Osteoblast (primary cell): ENCODE data around the gene PEX16. TPM values are rescaled to one million over a fixed set of nuclear protein-coding genes. Genes with fewer than 3 reads are reported as not detected.

Experiments
- DNase-seq: peaks from one replicate; pipeline ENCODE4 v3.0.0; 2011; ENCODE audit warnings: low spot score, mixed read lengths; ENCODE audit not compliant: insufficient read length; ENCODE audit errors: missing footprints
- H2AFZ ChIP-seq: 2 replicates; pipeline ENCODE4 v1.6.0; 2011; ENCODE audit warnings: mild to moderate bottlenecking, low read length
- H3K27ac ChIP-seq: 2 replicates; pipeline ENCODE4 v1.5.1; 2011; ENCODE audit warnings: mild to moderate bottlenecking, low read depth, low read length, moderate library complexity
- H3K27me3 ChIP-seq: 2 replicates; pipeline ENCODE4 v1.6.0; 2012; ENCODE audit warnings: mild to moderate bottlenecking, control low read depth, inconsistent platforms, low read length, moderate library complexity; ENCODE audit not compliant: insufficient read depth
- H3K36me3 ChIP-seq: 2 replicates; pipeline ENCODE4 v1.5.1; 2011; ENCODE audit warnings: mild to moderate bottlenecking, low read length, control low read depth, moderate library complexity; ENCODE audit not compliant: insufficient read depth
- H3K4me1 ChIP-seq: 2 replicates; pipeline ENCODE4 v1.5.1; 2011; ENCODE audit warnings: mild to moderate bottlenecking, low read length, control low read depth, moderate library complexity; ENCODE audit not compliant: insufficient read depth
- H3K4me2 ChIP-seq: 2 replicates; pipeline ENCODE4 v1.6.0; 2011; ENCODE audit warnings: mild to moderate bottlenecking, low read length; ENCODE audit not compliant: insufficient read depth
- H3K4me3 ChIP-seq: fragments of 200-600 bp; sonication (generic); 3 replicates; pipeline ENCODE4 v1.5.1; 2012; ENCODE audit warnings: mild to moderate bottlenecking, low read length, inconsistent platforms; ENCODE audit not compliant: insufficient read depth
- H3K79me2 ChIP-seq: 2 replicates; pipeline ENCODE4 v1.6.0; 2012; ENCODE audit warnings: mild to moderate bottlenecking, low read length, control low read depth, inconsistent platforms; ENCODE audit not compliant: insufficient read depth
- H3K9me3 ChIP-seq: 2 replicates; pipeline ENCODE4 v1.5.1; 2011; ENCODE audit warnings: low read depth, low read length, control low read depth
- H4K20me1 ChIP-seq: 2 replicates; pipeline ENCODE4 v1.6.0; 2012; ENCODE audit warnings: mild to moderate bottlenecking, low read length, control low read depth; ENCODE audit not compliant: insufficient read depth
- CTCF ChIP-seq: IDR thresholded peaks from 2 replicates; pipeline ENCODE4 v1.5.1; 2011; ENCODE audit warnings: mild to moderate bottlenecking, low read depth, low read length, moderate library complexity; ENCODE audit errors: extremely low read depth
- total RNA-seq: library from RNA; depleted of rRNA; stranded (reverse); fragments of >200 nt; gene quantifications from 2 replicates; pipeline ENCODE4 v1.2.3, GENCODE V29; 2012

Gene PEX16
- total RNA-seq, 1 donor: 28.6 TPM

- H4K20me1 ChIP-seq: peaks cover 36% of the 10 kb centered on the region
- TF ChIP-seq CTCF: no peak
Measured at GRCh38 chr11:45877845-45878244, 39.8 kb downstream of the PEX16 start.

GRCh38 chr11:45877221-45877620, 40.5 kb downstream of the PEX16 start:
- Histone ChIP-seq H3K27ac (no peak overlapping the region), H4K20me1 (peaks cover 32% of the 10 kb centered on the region), H3K4me1 (peaks cover 18% of the 10 kb centered on the region), H3K4me3 (no peak overlapping the region), H3K4me2 (no peak overlapping the region), H3K36me3 (peaks cover 49% of the 10 kb centered on the region), H3K79me2 (no peaks in the 10 kb centered on the region), H3K9me3 (no peaks in the 10 kb centered on the region), H2AFZ (no peak overlapping the region), H3K27me3 (no peaks in the 10 kb centered on the region)
- no peak for TF ChIP-seq CTCF
- DNase-seq: no peak

More at GRCh38 chr11:45877845-45878244, 39.8 kb downstream of the PEX16 start:
- peaks cover 11% of the 10 kb centered on the region for H3K4me1 ChIP-seq
- no peak overlapping the region for H3K27ac ChIP-seq
- peaks cover 48% of the 10 kb centered on the region for H3K36me3 ChIP-seq
- H2AFZ ChIP-seq: no peak overlapping the region
- no peak for DNase-seq
- no peaks in the 10 kb centered on the region for H3K9me3 ChIP-seq
- no peak overlapping the region for H3K4me3 ChIP-seq
- no peaks in the 10 kb centered on the region for H3K79me2 ChIP-seq
- H3K4me2 ChIP-seq: no peak overlapping the region
- H3K27me3 ChIP-seq: no peaks in the 10 kb centered on the region

GRCh38 chr11:45876401-45876800, 41.3 kb downstream of the PEX16 start:
- Histone ChIP-seq H3K9me3 (no peaks in the 10 kb centered on the region), H3K4me3 (no peak overlapping the region), H3K79me2 (no peaks in the 10 kb centered on the region), H3K27ac (no peak overlapping the region), H2AFZ (no peak overlapping the region), H4K20me1 (peaks cover 23% of the 10 kb centered on the region), H3K4me1 (peaks cover 20% of the 10 kb centered on the region), H3K4me2 (no peak overlapping the region), H3K36me3 (peaks cover 50% of the 10 kb centered on the region), H3K27me3 (no peaks in the 10 kb centered on the region)
- no peak for DNase-seq
- TF ChIP-seq CTCF: no peak

- H3K4me2 ChIP-seq: no peak overlapping the region
- peaks cover 14% of the 10 kb centered on the region for H3K4me1 ChIP-seq
- peak; percentile 85 for TF ChIP-seq CTCF
- H3K27me3 ChIP-seq: no peaks in the 10 kb centered on the region
- H3K9me3 ChIP-seq: no peaks in the 10 kb centered on the region
- peaks cover 15% of the 10 kb centered on the region for H4K20me1 ChIP-seq
- H2AFZ ChIP-seq: no peak overlapping the region
- no peaks in the 10 kb centered on the region for H3K79me2 ChIP-seq
- H3K27ac ChIP-seq: peak overlapping the region; percentile 48
- peaks cover 65% of the 10 kb centered on the region for H3K36me3 ChIP-seq
- DNase-seq: peak; percentile 98
- H3K4me3 ChIP-seq: no peak overlapping the region
Measured at GRCh38 chr11:45872651-45873356, 44.9 kb downstream of the PEX16 start.
